KMS-11 (cell line): ENCODE data around the gene NCAPD2.

Source experiments
- H2AFZ ChIP-seq: fragments of 200-600 bp; sonication (generic); 2 replicates; pipeline ENCODE4 v1.6.1; 2016; ENCODE audit warnings: antibody characterized with exemption, mixed run types, low read depth
- H3K27ac ChIP-seq: fragments of 200-600 bp; sonication (generic); 2 replicates; pipeline ENCODE4 v1.6.1; 2016; ENCODE audit warnings: mild to moderate bottlenecking, mixed run types
- H3K27me3 ChIP-seq: fragments of 200-600 bp; sonication (generic); 2 replicates; pipeline ENCODE4 v1.6.1; 2017; ENCODE audit warnings: mild to moderate bottlenecking, low read depth, mixed run types, moderate library complexity; ENCODE audit not compliant: insufficient read depth
- H3K36me3 ChIP-seq: fragments of 200-600 bp; sonication (generic); 2 replicates; pipeline ENCODE4 v1.6.1; 2017; ENCODE audit warnings: mild to moderate bottlenecking, mixed run types; ENCODE audit not compliant: insufficient read depth
- H3K4me1 ChIP-seq: fragments of 200-600 bp; sonication (generic); 2 replicates; pipeline ENCODE4 v1.6.1; 2016; ENCODE audit warnings: mild to moderate bottlenecking, low read depth, mixed run types; ENCODE audit not compliant: poor library complexity, severe bottlenecking
- H3K4me2 ChIP-seq: fragments of 200-600 bp; sonication (generic); 2 replicates; pipeline ENCODE4 v1.7.0; 2016; ENCODE audit warnings: mild to moderate bottlenecking, mixed run types
- H3K4me3 ChIP-seq: fragments of 200-600 bp; sonication (generic); IDR thresholded peaks from 2 replicates; pipeline ENCODE4 v1.6.1; 2017; ENCODE audit warnings: low read depth, low read length, mixed read lengths; ENCODE audit not compliant: insufficient read depth
- H3K79me2 ChIP-seq: fragments of 200-600 bp; sonication (generic); 2 replicates; pipeline ENCODE4 v1.6.1; 2016; ENCODE audit warnings: low read depth, mixed run types; ENCODE audit not compliant: insufficient read depth
- H3K9ac ChIP-seq: fragments of 200-600 bp; sonication (generic); 2 replicates; pipeline ENCODE4 v1.6.1; 2016; ENCODE audit warnings: mild to moderate bottlenecking, mixed run types
- H4K20me1 ChIP-seq: fragments of 200-600 bp; sonication (generic); 2 replicates; pipeline ENCODE4 v1.6.1; 2016; ENCODE audit warnings: mild to moderate bottlenecking, mixed run types; ENCODE audit not compliant: insufficient read depth
- CTCF ChIP-seq: fragments of 200-600 bp; sonication (generic); conservative IDR thresholded peaks from 2 replicates; pipeline ENCODE4 v1.6.1; 2017; ENCODE audit warnings: low read depth, mild to moderate bottlenecking, antibody characterized with exemption, low read length, moderate library complexity, mixed read lengths

Gene NCAPD2

DNA sequence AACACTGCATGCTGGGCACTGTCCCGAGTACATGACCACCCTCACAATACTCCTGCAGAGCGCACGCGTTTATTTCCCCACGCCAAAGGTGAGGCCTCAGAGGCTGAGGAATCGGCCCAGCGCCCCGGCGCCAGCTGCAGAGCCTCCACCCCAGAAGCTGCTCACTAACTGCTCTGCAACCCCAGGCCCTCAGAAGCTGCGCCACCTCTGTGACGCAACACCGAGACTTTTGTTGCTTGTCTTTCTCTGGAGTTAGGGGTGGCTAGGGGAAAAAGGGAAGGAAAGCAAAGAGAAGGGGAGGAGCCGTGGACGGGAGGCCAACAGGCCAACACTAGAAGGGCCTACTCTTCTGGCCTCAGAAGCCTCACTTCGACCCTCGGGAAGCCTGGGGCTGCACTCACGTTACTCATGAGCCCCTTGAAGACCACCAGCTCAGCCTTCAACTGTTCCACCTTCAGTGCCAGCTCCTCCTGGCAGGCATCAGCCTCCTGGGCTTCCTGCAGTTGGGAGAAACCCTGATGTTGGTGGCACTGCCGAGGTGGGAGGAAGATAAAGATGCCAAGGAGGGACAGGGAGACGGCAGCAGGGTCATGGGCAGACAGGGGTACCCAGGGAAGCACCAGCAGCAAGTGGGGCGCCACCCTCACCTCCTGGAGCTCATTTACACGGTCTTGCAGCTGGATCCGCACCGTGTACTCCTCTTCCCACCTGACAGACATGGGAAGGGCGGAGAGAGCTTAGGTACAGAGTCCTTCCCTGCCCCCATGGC lies 56.6 kb downstream of the NCAPD2 start:
- Histone ChIP-seq H3K4me2 (no peak overlapping the region), H3K36me3 (no peaks in the 10 kb centered on the region), H3K27me3 (no peaks in the 10 kb centered on the region), H3K27ac (no peak overlapping the region), H3K4me1 (peaks cover 4% of the 10 kb centered on the region), H3K79me2 (peaks cover 7% of the 10 kb centered on the region), H4K20me1 (no peaks in the 10 kb centered on the region), H3K4me3 (no peak overlapping the region), H3K9ac (no peak overlapping the region), H2AFZ (no peak overlapping the region)
- no peak for TF ChIP-seq CTCF

DNA sequence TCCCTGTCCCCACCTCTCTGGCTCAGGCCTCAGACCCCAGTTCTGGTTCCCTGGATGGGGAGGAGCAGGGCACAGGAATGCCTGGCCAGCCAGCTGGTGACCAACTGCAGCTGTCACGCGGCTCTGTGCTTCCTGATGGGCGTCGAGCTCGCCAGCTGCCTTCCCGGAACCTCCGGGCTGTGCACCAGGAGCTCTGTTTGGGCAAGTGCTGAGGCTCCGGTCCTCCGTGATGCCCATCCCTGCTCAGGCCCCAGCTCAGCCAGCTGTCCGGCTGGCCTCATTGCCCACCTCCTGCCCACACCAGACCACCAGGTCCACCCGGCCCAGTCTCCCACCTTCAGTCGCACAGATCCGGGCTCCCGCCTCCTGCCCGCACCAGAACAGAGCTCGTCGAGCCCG lies 57.2 kb downstream of the NCAPD2 start:
- Histone ChIP-seq H3K4me3 (no peak overlapping the region), H3K79me2 (peaks cover 7% of the 10 kb centered on the region)

DNA sequence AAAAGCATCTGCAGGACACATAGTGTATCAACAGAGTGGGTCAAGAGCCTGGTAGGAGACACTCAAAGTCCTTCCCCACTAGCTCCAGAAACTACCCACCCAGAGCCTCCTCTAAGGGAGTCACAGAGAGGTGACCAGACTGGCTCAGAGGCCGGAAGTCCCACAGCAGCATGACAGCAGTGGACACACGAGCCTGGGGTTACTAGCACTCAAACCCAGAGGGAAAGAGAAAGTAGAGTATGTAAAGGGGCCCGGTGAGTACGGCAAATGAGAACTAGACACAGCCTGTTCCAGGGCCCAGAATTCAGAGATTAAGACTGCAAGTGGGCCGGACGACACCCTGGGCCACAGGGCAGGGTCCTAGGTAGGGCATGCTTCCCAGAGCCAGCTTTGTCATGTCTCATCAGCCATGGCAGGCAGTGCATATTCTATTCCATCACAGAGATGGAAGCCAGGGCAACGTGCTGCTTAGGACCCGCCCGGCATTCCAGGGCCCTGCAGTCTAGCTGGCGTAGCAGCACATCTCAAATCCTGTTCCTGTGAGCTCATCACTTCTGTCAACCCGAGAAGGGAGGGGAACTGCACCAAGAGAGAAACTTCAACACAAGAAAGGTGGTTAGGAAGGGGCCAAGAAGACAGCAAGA lies 57.7 kb downstream of the NCAPD2 start:
- TF ChIP-seq CTCF, result no peak
- no peaks in the 10 kb centered on the region; the same call in 1 of the 2 replicates for H3K36me3 ChIP-seq
- no peak overlapping the region for H3K9ac ChIP-seq
- no peak overlapping the region for H2AFZ ChIP-seq
- no peak overlapping the region for H3K27ac ChIP-seq
- H3K4me2 ChIP-seq, result no peak overlapping the region
- no peaks in the 10 kb centered on the region for H3K27me3 ChIP-seq
- peaks cover 7% of the 10 kb centered on the region for H3K79me2 ChIP-seq
- no peaks in the 10 kb centered on the region for H4K20me1 ChIP-seq
- peaks cover 4% of the 10 kb centered on the region for H3K4me1 ChIP-seq
- H3K4me3 ChIP-seq, result no peak overlapping the region

More for the DNA sequence above, 57.2 kb downstream of the NCAPD2 start:
- Histone ChIP-seq H3K27me3 (no peaks in the 10 kb centered on the region), H3K27ac (no peak overlapping the region), H3K4me1 (peaks cover 4% of the 10 kb centered on the region), H4K20me1 (no peaks in the 10 kb centered on the region), H3K9ac (no peak overlapping the region), H3K36me3 (no peaks in the 10 kb centered on the region), H3K4me2 (no peak overlapping the region), H2AFZ (no peak overlapping the region)
- TF ChIP-seq CTCF, result no peak

- H3K27ac ChIP-seq, result no peak overlapping the region
- H3K4me2 ChIP-seq, result no peak overlapping the region
- no peaks in the 10 kb centered on the region; the same call in 1 of the 2 replicates for H3K36me3 ChIP-seq
- no peak overlapping the region for H2AFZ ChIP-seq
- no peak for TF ChIP-seq CTCF
- H3K79me2 ChIP-seq, result peaks cover 7% of the 10 kb centered on the region
- peaks cover 4% of the 10 kb centered on the region for H3K4me1 ChIP-seq
- H4K20me1 ChIP-seq, result no peaks in the 10 kb centered on the region
- H3K4me3 ChIP-seq, result no peak overlapping the region
- H3K27me3 ChIP-seq, result no peaks in the 10 kb centered on the region
- H3K9ac ChIP-seq, result no peak overlapping the region
Observed at GRCh38 chr12:6552140-6552551, 58.2 kb downstream of the NCAPD2 start.
